Activated CD8-positive, alpha-beta memory T cell treated with anti-CD3 and anti-CD28 coated beads, Interleukin-2, amount 50 U/mL, for 1 hour (primary cell): ENCODE results near the gene NUDT22.

Experiments used
- DNase-seq: peaks from one replicate; pipeline ENCODE4 v3.0.0-alpha.2; 2020; ENCODE audit errors: extremely low read depth

Gene NUDT22

GRCh38 chr11:64206457-64207255 lies 19.4 kb upstream of the NUDT22 start, which contains the start of gene FERMT3:
Gene FERMT3, plus strand, starts transcription at chr11:64206721. Its CDS starts 644 bp downstream, at chr11:64207365.
- no peak for DNase-seq

GRCh38 chr11:64207256-64208085 lies 18.6 kb upstream of the NUDT22 start:
- DNase-seq, result no peak

GRCh38 chr11:64208086-64208795 lies 17.8 kb upstream of the NUDT22 start:
- DNase-seq, result no peak

DNA sequence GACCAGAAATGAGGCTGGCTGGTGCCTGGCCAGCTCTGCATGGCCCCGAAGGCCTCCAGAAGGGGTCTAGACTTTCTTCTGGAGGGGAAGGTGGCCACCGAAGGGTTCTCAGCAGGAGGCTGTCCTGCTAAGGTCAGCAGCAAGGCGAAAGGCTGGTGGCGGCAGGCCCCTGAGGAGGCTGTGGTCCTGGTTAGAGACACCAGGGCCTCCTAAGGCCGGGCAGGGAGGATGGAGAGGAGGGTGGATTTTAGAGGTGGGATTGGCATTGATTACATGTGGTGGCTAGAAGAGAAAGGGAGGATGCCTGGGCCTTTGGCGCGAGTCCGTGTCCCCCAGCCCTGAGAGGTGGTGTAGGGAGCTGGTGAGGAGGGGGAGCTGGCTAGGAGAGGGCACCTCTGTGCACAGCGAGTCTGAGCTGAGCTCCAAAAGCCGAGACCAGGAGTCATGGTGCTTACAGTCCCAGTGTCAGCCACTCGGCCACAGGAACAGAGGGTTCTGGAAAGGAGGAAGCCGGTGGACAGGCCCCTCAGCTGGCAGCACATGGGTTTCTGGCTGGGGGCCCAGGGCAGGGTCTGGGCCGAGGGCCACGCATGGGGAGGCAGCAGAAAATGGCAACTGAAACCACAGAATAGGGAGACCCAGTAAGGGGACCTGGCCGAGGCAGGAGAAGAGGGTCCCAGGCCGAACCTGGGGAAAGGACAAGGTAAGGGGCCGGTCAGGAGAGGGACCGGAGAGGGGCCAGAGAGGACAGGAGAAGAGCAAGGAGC lies 17.1 kb upstream of the NUDT22 start:
- DNase-seq, result no peak

- no peak for DNase-seq
Measured at GRCh38 chr11:64209563-64209843, 16.6 kb upstream of the NUDT22 start.

DNA sequence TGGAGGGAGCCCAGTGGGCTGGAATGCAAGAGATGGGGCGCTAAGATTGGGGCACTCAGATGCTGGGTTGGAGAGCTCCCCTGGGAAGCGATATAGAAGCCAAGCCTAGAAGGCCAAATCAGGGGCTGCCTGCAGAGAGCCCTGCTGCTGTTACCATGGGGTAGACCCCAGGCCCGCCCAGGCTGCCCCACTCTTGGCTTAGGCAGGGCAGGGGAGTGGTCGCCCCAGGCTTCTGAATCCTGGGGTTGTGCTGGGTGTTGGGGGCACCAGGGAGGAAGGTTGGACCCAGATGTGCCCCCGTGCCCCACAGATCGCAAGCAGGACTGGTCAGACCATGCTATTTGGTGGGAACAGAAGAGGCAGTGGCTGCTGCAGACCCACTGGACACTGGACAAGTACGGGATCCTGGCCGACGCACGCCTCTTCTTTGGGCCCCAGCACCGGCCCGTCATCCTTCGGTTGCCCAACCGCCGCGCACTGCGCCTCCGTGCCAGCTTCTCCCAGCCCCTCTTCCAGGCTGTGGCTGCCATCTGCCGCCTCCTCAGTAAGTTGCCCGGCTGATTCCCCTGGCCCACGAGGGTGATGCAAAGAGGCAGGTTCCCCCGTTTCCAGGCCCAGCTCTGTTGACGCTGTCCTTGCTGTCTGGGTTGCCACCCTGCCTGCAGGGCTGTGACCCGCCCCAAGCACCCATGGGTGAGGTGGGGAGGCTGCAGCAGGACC lies 15.6 kb upstream of the NUDT22 start:
- no peak for DNase-seq

GRCh38 chr11:64211181-64211872 lies 14.7 kb upstream of the NUDT22 start:
- no peak for DNase-seq

GRCh38 chr11:64216879-64217278 lies 9.2 kb upstream of the NUDT22 start:
- DNase-seq, result no peak

- DNase-seq, result no peak
Measured at GRCh38 chr11:64218628-64219353, 7.3 kb upstream of the NUDT22 start.

DNA sequence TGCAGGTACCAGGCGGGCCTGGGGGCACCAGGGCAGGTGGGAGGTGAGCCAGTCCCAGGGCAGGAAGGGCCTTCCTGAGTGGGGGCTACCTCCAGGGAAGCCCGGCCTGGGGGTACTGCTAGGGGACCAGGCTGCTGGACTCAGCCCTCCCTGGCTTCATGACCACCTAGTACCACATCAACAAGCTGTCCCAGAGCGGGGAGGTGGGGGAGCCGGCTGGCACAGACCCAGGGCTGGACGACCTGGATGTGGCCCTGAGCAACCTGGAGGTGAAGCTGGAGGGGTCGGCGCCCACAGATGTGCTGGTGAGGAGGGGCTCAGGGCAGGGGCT lies 6.8 kb upstream of the NUDT22 start:
- no peak for DNase-seq

DNA sequence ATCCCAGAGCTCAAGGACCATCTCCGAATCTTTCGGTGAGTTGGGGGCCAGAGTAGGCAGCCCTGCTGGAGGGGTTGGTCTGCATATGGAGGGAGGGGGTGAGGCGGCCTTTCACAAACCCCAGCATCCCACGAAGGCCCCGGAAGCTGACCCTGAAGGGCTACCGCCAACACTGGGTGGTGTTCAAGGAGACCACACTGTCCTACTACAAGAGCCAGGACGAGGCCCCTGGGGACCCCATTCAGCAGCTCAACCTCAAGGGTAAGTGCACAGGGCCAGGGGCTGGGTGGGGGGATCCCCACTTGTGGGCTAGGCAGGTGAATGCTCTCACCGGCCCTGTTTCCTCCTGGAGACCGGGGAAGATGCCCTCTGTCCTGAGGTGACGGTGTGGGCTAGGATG lies 6.3 kb upstream of the NUDT22 start:
- DNase-seq, result no peak

DNA sequence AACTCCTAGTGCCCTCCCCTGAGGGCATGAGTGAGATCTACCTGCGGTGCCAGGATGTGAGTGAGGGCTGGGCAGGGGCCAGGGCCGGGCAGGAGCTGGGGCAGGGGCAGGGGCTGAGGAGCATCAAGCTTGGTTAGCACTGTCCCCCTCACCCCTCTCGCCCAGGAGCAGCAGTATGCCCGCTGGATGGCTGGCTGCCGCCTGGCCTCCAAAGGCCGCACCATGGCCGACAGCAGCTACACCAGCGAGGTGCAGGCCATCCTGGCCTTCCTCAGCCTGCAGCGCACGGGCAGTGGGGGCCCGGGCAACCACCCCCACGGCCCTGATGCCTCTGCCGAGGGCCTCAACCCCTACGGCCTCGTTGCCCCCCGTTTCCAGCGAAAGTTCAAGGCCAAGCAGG lies 5.8 kb upstream of the NUDT22 start:
- no peak for DNase-seq

GRCh38 chr11:64220798-64221197 lies 5.3 kb upstream of the NUDT22 start:
- no peak for DNase-seq

DNA sequence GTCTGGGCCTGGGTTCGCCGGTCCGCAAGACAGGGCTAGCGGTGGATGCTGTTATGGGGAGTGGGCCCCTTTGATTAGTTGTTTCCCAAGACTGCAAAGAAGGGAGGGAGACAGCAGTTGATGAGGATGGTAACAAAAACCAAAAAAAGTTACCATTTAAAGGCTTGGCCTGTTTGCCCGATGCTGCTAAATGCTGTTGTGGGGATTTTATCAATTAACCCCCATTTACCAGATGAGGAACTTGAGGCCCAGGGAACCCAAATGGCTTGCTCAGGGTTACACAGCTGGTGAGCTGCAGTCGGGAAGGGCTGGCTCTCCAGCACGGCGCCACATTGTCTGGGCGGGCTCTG lies 3.4 kb upstream of the NUDT22 start:
- DNase-seq, result no peak

GRCh38 chr11:64223001-64223651 lies 2.9 kb upstream of the NUDT22 start:
- DNase-seq, result no peak

- DNase-seq, result no peak
Measured at GRCh38 chr11:64224151-64224890, 1.8 kb upstream of the NUDT22 start.

- DNase-seq, result no peak
Measured at GRCh38 chr11:64224891-64225607, 1.0 kb upstream of the NUDT22 start.

DNA sequence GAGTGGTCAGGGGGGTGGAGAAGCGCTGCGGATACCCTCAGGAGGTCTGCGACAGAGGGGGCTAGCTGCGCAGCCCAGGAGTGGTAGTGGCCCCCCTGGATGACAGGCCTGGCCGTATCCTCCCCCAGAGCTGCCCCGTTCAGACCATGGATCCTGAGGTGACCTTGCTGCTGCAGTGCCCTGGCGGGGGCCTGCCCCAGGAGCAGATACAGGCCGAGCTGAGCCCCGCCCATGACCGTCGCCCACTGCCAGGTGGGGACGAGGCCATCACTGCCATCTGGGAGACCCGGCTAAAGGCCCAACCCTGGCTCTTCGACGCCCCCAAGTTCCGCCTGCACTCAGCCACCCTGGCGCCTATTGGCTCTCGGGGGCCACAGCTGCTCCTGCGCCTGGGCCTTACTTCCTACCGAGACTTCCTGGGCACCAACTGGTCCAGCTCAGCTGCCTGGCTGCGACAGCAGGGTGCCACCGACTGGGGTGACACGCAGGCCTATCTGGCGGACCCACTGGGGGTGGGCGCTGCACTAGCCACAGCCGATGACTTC lies 505 bp downstream of the NUDT22 start:
- DNase-seq, result no peak
